MCF 10A (cell line): Measurements from ENCODE around the gene OR51B6. TPM values are rescaled to one million over a fixed set of nuclear protein-coding genes. Genes with fewer than 3 reads are reported as not detected.
"Not testable (repeated sequence)": the region's sequence is repeated elsewhere in the genome, so short reads cannot be mapped to it uniquely, and the experiment has no call there.

Source experiments
- BruUV-seq: library from RNA; stranded (reverse); fragments of 400-500 nt; replicated peaks from 2 replicates; lab custom pipeline; 2021; lab: Mats Ljungman, UMichigan
- CTCF ChIA-PET: fragments of 300-600 bp; sonication (Branson Sonifier 250); formaldehyde crosslinking; extraction: SDS; loops from one replicate; lab custom pipeline; 2021; ENCODE audit warnings: antibody characterized with exemption, inconsistent platforms; lab: Yijun Ruan, JAX
- POLR2A ChIA-PET: fragments of 300-600, 350-650 bp; sonication (Branson Sonifier 250); formaldehyde crosslinking; extraction: SDS; loops from one replicate; lab custom pipeline; 2020; ENCODE audit warnings: antibody characterized with exemption, inconsistent platforms; lab: Yijun Ruan, JAX
- DNase-seq: peaks from one replicate; pipeline ENCODE4 v3.0.0-alpha.2; 2018; ENCODE audit not compliant: unreplicated experiment
- H3K27ac Mint-ChIP-seq: one replicate; pipeline ENCODE4 v1.8.0; 2022; ENCODE audit warnings: mild to moderate bottlenecking, low read depth, mixed read lengths; ENCODE audit not compliant: unreplicated experiment
- H3K27me3 Mint-ChIP-seq: one replicate; pipeline ENCODE4 v1.8.0; 2022; ENCODE audit warnings: mixed read lengths; ENCODE audit not compliant: insufficient read depth, unreplicated experiment
- H3K36me3 Mint-ChIP-seq: one replicate; pipeline ENCODE4 v1.8.0; 2022; ENCODE audit warnings: mild to moderate bottlenecking, moderate library complexity, mixed read lengths; ENCODE audit not compliant: insufficient read depth, unreplicated experiment
- H3K4me1 Mint-ChIP-seq: one replicate; pipeline ENCODE4 v1.8.0; 2022; ENCODE audit warnings: mixed read lengths; ENCODE audit not compliant: insufficient read depth, unreplicated experiment
- H3K4me3 Mint-ChIP-seq: one replicate; pipeline ENCODE4 v1.8.0; 2022; ENCODE audit warnings: mild to moderate bottlenecking, moderate library complexity, mixed read lengths; ENCODE audit not compliant: unreplicated experiment
- H3K9me3 Mint-ChIP-seq: one replicate; pipeline ENCODE4 v1.8.0; 2022; ENCODE audit warnings: mixed read lengths; ENCODE audit not compliant: unreplicated experiment
- CTCF ChIP-seq: fragments of 200-600 bp; IDR thresholded peaks from one replicate; pipeline ENCODE4 v1.8.0; 2022; ENCODE audit warnings: antibody characterized with exemption, mild to moderate bottlenecking; ENCODE audit not compliant: unreplicated experiment
- intact Hi-C: fragments of 100-400 bp; cut with micrococcal nuclease; formaldehyde crosslinking; loops from 2 replicates; pipeline ENCODE4 v1.14.1; 2022
- total RNA-seq: library from RNA; stranded (reverse); gene quantifications from 2 replicates; pipeline ENCODE4 v1.2.3, GENCODE V29; 2022

Gene OR51B6
- total RNA-seq, 1 experiment from 2014 or later, result not detected

- no peaks in the 10 kb centered on the region for H3K36me3 Mint-ChIP-seq
- no peak within 1 kb of the TSS for H3K27ac Mint-ChIP-seq
- DNase-seq, result no peak
- BruUV-seq, result no TSS peak
- ChIA-PET CTCF (no interaction called here), POLR2A (no interaction called here)
- peaks cover 64% of the 10 kb centered on the region for H3K27me3 Mint-ChIP-seq
- no peak for TF ChIP-seq CTCF
- no peaks in the 10 kb centered on the region for H3K4me1 Mint-ChIP-seq
- intact Hi-C loops, result no loop called here
- no peak within 1 kb of the TSS for H3K4me3 Mint-ChIP-seq
- H3K9me3 Mint-ChIP-seq, result no peaks in the 10 kb centered on the region
These were observed 27.1 kb upstream of the OR51B6 start, which contains the start of gene OR51B2 for GRCh38 chr11:5324197-5324596. Gene OR51B2, minus strand, starts transcription at chr11:5324297. Its CDS starts 0 bp downstream, at chr11:5324297.

- ChIA-PET CTCF (interaction anchor here (0.6 kb wide), 1 partner anchor 47 kb away, joined by 3 read pairs; no protein-coding TSS in a partner anchor), POLR2A (no interaction called here)
- TF ChIP-seq CTCF, result no peak
- H3K27me3 Mint-ChIP-seq, result peaks cover 24% of the 10 kb centered on the region
- no peaks in the 10 kb centered on the region for H3K4me1 Mint-ChIP-seq
- intact Hi-C loops, result no loop called here
- BruUV-seq, result no TSS peak
- H3K36me3 Mint-ChIP-seq, result no peaks in the 10 kb centered on the region
- no peak overlapping the region for H3K4me3 Mint-ChIP-seq
- DNase-seq, result no peak
- no peak overlapping the region for H3K27ac Mint-ChIP-seq
- no peaks in the 10 kb centered on the region for H3K9me3 Mint-ChIP-seq
These were observed 16.1 kb upstream of the OR51B6 start for GRCh38 chr11:5335170-5335569.

- TF ChIP-seq CTCF, result no peak
- Mint-ChIP-seq H3K27ac (no peak overlapping the region), H3K27me3 (peaks cover 25% of the 10 kb centered on the region), H3K9me3 (no peaks in the 10 kb centered on the region), H3K36me3 (no peaks in the 10 kb centered on the region), H3K4me1 (no peaks in the 10 kb centered on the region), H3K4me3 (no peak overlapping the region)
- intact Hi-C loops, result no loop called here
- no TSS peak for BruUV-seq
- POLR2A ChIA-PET, result interaction anchor here (0.6 kb wide), 1 partner anchor 109 kb away, joined by 3 read pairs; no protein-coding TSS in a partner anchor
- CTCF ChIA-PET, result no interaction called here
- no peak for DNase-seq
These were observed 15.0 kb upstream of the OR51B6 start for GRCh38 chr11:5336331-5336730.

- H3K9me3 Mint-ChIP-seq, H3K4me3 Mint-ChIP-seq, intact Hi-C loops, H3K4me1 Mint-ChIP-seq, CTCF ChIA-PET, BruUV-seq, H3K36me3 Mint-ChIP-seq, DNase-seq, POLR2A ChIA-PET, H3K27ac Mint-ChIP-seq: not testable (repeated sequence)
- peaks cover 25% of the 10 kb centered on the region for H3K27me3 Mint-ChIP-seq
These were observed 14.1 kb upstream of the OR51B6 start for GRCh38 chr11:5337253-5337652.
